GM12864 (cell line): ENCODE data around the gene SKA1.
"Not testable (repeated sequence)": the region's sequence is repeated elsewhere in the genome, so short reads cannot be mapped to it uniquely, and the experiment has no call there.

Source experiments
- DNase-seq: peaks from one replicate; pipeline ENCODE4 v3.0.0-alpha.2; 2011; ENCODE audit warnings: low read depth
- H3K4me3 ChIP-seq: 2 replicates; pipeline ENCODE4 v1.5.1; 2011; ENCODE audit warnings: mild to moderate bottlenecking, low read depth, low read length, control low read depth
- CTCF ChIP-seq: IDR thresholded peaks from 2 replicates; pipeline ENCODE4 v1.5.1; 2011; ENCODE audit warnings: low read depth, mild to moderate bottlenecking, moderate library complexity, low read length, control low read depth, inconsistent platforms; ENCODE audit errors: missing control alignments

Gene SKA1

GRCh38 chr18:50395093-50395492 is 20.2 kb downstream of the SKA1 start:
- no peak overlapping the region for H3K4me3 ChIP-seq
- TF ChIP-seq CTCF = no peak

GRCh38 chr18:50396005-50396660 is 21.3 kb downstream of the SKA1 start:
- no peak for TF ChIP-seq CTCF
- no peak overlapping the region for H3K4me3 ChIP-seq
- no peak for DNase-seq

More at GRCh38 chr18:50395093-50395492, 20.2 kb downstream of the SKA1 start:
- no peak for DNase-seq

GRCh38 chr18:50397023-50397422 is 22.2 kb downstream of the SKA1 start:
- H3K4me3 ChIP-seq = no peak overlapping the region
- no peak for TF ChIP-seq CTCF
- DNase-seq = no peak

GRCh38 chr18:50398099-50398498 is 23.3 kb downstream of the SKA1 start:
- H3K4me3 ChIP-seq = no peak overlapping the region
- no peak for DNase-seq
- no peak for TF ChIP-seq CTCF

GRCh38 chr18:50398947-50399346 is 24.1 kb downstream of the SKA1 start:
- no peak overlapping the region for H3K4me3 ChIP-seq
- DNase-seq = no peak
- no peak for TF ChIP-seq CTCF

- no peak for DNase-seq
- H3K4me3 ChIP-seq = no peak overlapping the region
- TF ChIP-seq CTCF = no peak
Observed at GRCh38 chr18:50399582-50399981, 24.7 kb downstream of the SKA1 start.

- not testable (repeated sequence) for DNase-seq, H3K4me3 ChIP-seq
Observed at GRCh38 chr18:50400438-50400837, 25.6 kb downstream of the SKA1 start.
